Panc1 (cell line): ENCODE measurements around the gene TIMM9. TPM values are rescaled to one million over a fixed set of nuclear protein-coding genes. Genes with fewer than 3 reads are reported as not detected.

Experiments
- ATAC-seq: fragments of 200-7000 bp; cut with Tn5 transposase; 2 replicates; pipeline ENCODE4 v1.9.1; 2020; ENCODE audit warnings: mild to moderate bottlenecking, moderate library complexity
- BruUV-seq: library from RNA; stranded (reverse); fragments of 400-500 nt; replicated peaks from 2 replicates; lab custom pipeline; 2021; lab: Mats Ljungman, UMichigan
- CTCF ChIA-PET: fragments of 300-600 bp; sonication (Branson Sonifier 250); formaldehyde crosslinking; loops from one replicate; lab custom pipeline; 2022; ENCODE audit warnings: antibody characterized with exemption; lab: Charles Lee
- POLR2A ChIA-PET: fragments of 300-600 bp; sonication (Branson Sonifier 250); formaldehyde crosslinking; loops from one replicate; lab custom pipeline; 2022; ENCODE audit warnings: antibody characterized with exemption; lab: Charles Lee
- DNase-seq: peaks from one replicate; pipeline ENCODE4 v3.0.0-alpha.2; 2010; ENCODE audit warnings: low read depth, low spot score
- H3K27ac ChIP-seq: 2 replicates; pipeline ENCODE4 v1.5.1; 2011; ENCODE audit warnings: mild to moderate bottlenecking, low read length, inconsistent platforms
- H3K27me3 ChIP-seq: fragments of 200-500 bp; sonication (Bioruptor generic); 2 replicates; pipeline ENCODE4 v1.6.0; 2014; ENCODE audit warnings: low read length, inconsistent platforms; ENCODE audit not compliant: control insufficient read depth, insufficient read depth
- H3K36me3 ChIP-seq: fragments of 200-500 bp; sonication (Bioruptor generic); 2 replicates; pipeline ENCODE4 v1.5.1; 2014; ENCODE audit warnings: inconsistent platforms, mild to moderate bottlenecking, low read length, moderate library complexity; ENCODE audit not compliant: control insufficient read depth, insufficient read depth
- H3K4me1 ChIP-seq: 2 replicates; pipeline ENCODE4 v1.5.1; 2011; ENCODE audit warnings: inconsistent platforms, mild to moderate bottlenecking, low read length, moderate library complexity; ENCODE audit not compliant: control insufficient read depth, insufficient read depth
- H3K4me3 ChIP-seq, 2 experiments: 2 replicates each; pipeline ENCODE4 v1.5.1; 2011 to 2012; ENCODE audit warnings: low read depth in 2 of 2, low read length in 2 of 2, mild to moderate bottlenecking in 2 of 2, inconsistent platforms in 1 of 2, moderate library complexity in 1 of 2
- H3K9me3 ChIP-seq: fragments of 200-500 bp; sonication (Bioruptor generic); 2 replicates; pipeline ENCODE4 v1.5.1; 2014; ENCODE audit warnings: low read depth, mild to moderate bottlenecking, inconsistent platforms, low read length, moderate library complexity; ENCODE audit not compliant: control insufficient read depth, insufficient read depth
- CTCF ChIP-seq: fragments of 450-650 bp; IDR thresholded peaks from 2 replicates; pipeline ENCODE4 v1.5.1; 2017; ENCODE audit warnings: mild to moderate bottlenecking
- POLR2AphosphoS5 ChIP-seq: IDR thresholded peaks from 2 replicates; pipeline ENCODE4 v1.6.1; 2012; ENCODE audit warnings: mild to moderate bottlenecking, low read depth, low read length, moderate library complexity
- SIN3A ChIP-seq: IDR thresholded peaks from 2 replicates; pipeline ENCODE4 v1.6.1; 2012; ENCODE audit warnings: low read depth, mild to moderate bottlenecking, low read length, moderate library complexity, borderline replicate concordance; ENCODE audit not compliant: insufficient read depth
- TCF7L2 ChIP-seq: IDR thresholded peaks from 2 replicates; pipeline ENCODE4 v1.6.1; 2011; ENCODE audit warnings: mild to moderate bottlenecking, low read depth, low read length, inconsistent platforms
- in situ Hi-C: cut with HindIII; loops from 2 replicates; pipeline ENCODE4 v1.10.0; 2016; ENCODE audit warnings: low sequenced_read_pairs, low pct_unique_long_range_greater_than_20kb
- intact Hi-C: fragments of 100-400 bp; cut with micrococcal nuclease; formaldehyde crosslinking; loops from one replicate; pipeline ENCODE4 v1.10.0; 2022; ENCODE audit not compliant: unreplicated experiment
- total RNA-seq: library from RNA; stranded (reverse); gene quantifications from one replicate; pipeline ENCODE4 v1.2.1, GENCODE V29; 2021; ENCODE audit not compliant: unreplicated experiment
- TF ChIP-seq, protein P1 (sequence below), 2 experiments: IDR thresholded peaks; 2 replicates each; pipeline ENCODE4 v1.6.1; 2011 to 2012; ENCODE audit warnings: low read depth in 2 of 2, control low read depth in 1 of 2, low read length in 1 of 2, mild to moderate bottlenecking in 1 of 2, moderate library complexity in 1 of 2; ENCODE audit not compliant: insufficient read depth in 1 of 2

The TIMM9 gene
- total RNA-seq, 1 experiment from 2014 or later = 34.4 TPM

DNA sequence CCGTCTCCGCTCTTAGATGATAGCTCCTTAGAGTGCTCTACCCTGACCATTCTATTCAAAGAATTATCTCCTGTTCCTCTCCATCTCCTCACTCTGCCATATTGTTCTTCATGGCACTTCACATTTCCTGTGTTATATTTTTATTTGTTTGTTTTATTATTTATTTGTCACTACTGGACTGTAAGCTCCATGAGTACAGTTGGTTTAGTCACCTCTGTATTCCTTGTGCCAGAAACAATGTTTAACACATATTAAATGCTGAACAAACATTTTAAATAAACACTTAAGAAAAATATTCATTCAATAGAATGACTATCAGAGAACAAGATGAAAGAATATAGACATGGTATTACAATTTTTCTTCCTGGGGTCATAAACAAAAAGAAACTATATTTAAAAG is 35.8 kb upstream of the TIMM9 start:
- intact Hi-C loops (no loop called here), in situ Hi-C loops (no loop called here)
- Histone ChIP-seq H3K36me3 (peaks cover 2% of the 10 kb centered on the region; the same call in 1 of the 2 replicates), H3K27me3 (no peaks in the 10 kb centered on the region), H3K9me3 (no peaks in the 10 kb centered on the region), H3K4me3 (no peak overlapping the region), H3K27ac (no peak overlapping the region), H3K4me1 (peaks cover 3% of the 10 kb centered on the region)
- DNase-seq (no peak), ATAC-seq (no peak)
- CTCF ChIA-PET = no interaction called here
- POLR2A ChIA-PET = no interaction called here
- no peak for TF ChIP-seq CTCF
- TF ChIP-seq POLR2AphosphoS5 = no peak
- no peak for TF ChIP-seq SIN3A
- no peak for TF ChIP-seq TCF7L2
- TF ChIP-seq, protein P1, sequence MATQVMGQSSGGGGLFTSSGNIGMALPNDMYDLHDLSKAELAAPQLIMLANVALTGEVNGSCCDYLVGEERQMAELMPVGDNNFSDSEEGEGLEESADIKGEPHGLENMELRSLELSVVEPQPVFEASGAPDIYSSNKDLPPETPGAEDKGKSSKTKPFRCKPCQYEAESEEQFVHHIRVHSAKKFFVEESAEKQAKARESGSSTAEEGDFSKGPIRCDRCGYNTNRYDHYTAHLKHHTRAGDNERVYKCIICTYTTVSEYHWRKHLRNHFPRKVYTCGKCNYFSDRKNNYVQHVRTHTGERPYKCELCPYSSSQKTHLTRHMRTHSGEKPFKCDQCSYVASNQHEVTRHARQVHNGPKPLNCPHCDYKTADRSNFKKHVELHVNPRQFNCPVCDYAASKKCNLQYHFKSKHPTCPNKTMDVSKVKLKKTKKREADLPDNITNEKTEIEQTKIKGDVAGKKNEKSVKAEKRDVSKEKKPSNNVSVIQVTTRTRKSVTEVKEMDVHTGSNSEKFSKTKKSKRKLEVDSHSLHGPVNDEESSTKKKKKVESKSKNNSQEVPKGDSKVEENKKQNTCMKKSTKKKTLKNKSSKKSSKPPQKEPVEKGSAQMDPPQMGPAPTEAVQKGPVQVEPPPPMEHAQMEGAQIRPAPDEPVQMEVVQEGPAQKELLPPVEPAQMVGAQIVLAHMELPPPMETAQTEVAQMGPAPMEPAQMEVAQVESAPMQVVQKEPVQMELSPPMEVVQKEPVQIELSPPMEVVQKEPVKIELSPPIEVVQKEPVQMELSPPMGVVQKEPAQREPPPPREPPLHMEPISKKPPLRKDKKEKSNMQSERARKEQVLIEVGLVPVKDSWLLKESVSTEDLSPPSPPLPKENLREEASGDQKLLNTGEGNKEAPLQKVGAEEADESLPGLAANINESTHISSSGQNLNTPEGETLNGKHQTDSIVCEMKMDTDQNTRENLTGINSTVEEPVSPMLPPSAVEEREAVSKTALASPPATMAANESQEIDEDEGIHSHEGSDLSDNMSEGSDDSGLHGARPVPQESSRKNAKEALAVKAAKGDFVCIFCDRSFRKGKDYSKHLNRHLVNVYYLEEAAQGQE (IDR thresholded peaks at IDR 0.05; ENCODE audit: insufficient read depth in 1 of 2, low read depth in 2 of 2, low read length in 1 of 2) = no peak
- BruUV-seq = no TSS peak

DNA sequence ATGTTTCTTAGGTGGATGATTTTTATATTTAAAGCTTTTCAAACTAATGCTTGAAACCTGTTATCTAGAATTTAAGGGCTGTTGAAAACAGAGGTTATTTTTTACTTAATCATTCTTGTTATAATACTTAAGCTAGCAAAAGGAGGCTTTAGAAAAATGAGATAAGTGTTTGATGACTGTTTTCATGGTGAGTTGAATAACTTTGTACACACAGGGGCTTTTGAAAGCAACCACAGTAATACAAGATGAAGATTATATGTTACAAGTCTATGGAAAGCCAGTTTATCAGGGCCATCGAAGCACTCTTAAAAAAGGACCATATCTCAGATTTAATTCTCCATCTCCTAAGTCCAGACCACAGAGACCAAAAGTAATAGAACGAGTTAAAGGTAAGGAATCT is 33.4 kb upstream of the TIMM9 start:
- H3K4me1 ChIP-seq = peaks cover 11% of the 10 kb centered on the region
- in situ Hi-C loops = no loop called here
- DNase-seq = no peak
- no peaks in the 10 kb centered on the region for H3K27me3 ChIP-seq
- no peaks in the 10 kb centered on the region for H3K9me3 ChIP-seq
- ATAC-seq = no peak
- intact Hi-C loops = no loop called here
- H3K27ac ChIP-seq = no peak overlapping the region
- H3K36me3 ChIP-seq = no peaks in the 10 kb centered on the region; the same call in 1 of the 2 replicates
- POLR2A ChIA-PET = no interaction called here
- BruUV-seq = no TSS peak
- TF ChIP-seq POLR2AphosphoS5 (no peak), TCF7L2 (no peak), CTCF (no peak), SIN3A (no peak)
- TF ChIP-seq, protein P1 (IDR thresholded peaks at IDR 0.05; ENCODE audit: insufficient read depth in 1 of 2, low read depth in 2 of 2, low read length in 1 of 2) = no peak
- CTCF ChIA-PET = no interaction called here
- no peak overlapping the region for H3K4me3 ChIP-seq
